Measurements from ENCODE around the gene FGD1.
"Not testable (repeated sequence)": the region's sequence is repeated elsewhere in the genome, so short reads cannot be mapped to it uniquely, and the experiment has no call there.

GRCh38 chrX:54489819-54490218 is 6.2 kb downstream of the FGD1 start:
- not testable (repeated sequence) for TF ChIP-seq EZH2 (IDR thresholded peaks at IDR 0.05); POLR2AphosphoS5 (IDR thresholded peaks at IDR 0.05; ENCODE audit: borderline replicate concordance, low read depth, low read length)
